Measurements from ENCODE around the gene NMT2. TPM values are rescaled to one million over a fixed set of nuclear protein-coding genes. Genes with fewer than 3 reads are reported as not detected.

NMT2 gene
- polyA plus RNA-seq, 1 donor from 2014 or later, result 24.6 TPM

GRCh38 chr10:15176269-15176668, 7.8 kb upstream of the NMT2 start:
- Histone ChIP-seq H3K9me3 (ENCODE audit: low read length) (no peaks in the 10 kb centered on the region), H3K4me2 (ENCODE audit: low read length) (no peak overlapping the region), H3K27me3 (ENCODE audit: insufficient read depth, low read depth, low read length) (no peaks in the 10 kb centered on the region), H4K20me1 (ENCODE audit: insufficient read depth) (no peaks in the 10 kb centered on the region), H3F3A (ENCODE audit: insufficient read depth, low read length, poor library complexity, severe bottlenecking) (no peaks in the 10 kb centered on the region), H3K36me3 (ENCODE audit: insufficient read depth, low read length) (no peaks in the 10 kb centered on the region), H3K9me2 (ENCODE audit: insufficient read depth, low read length) (no peaks in the 10 kb centered on the region), H3K4me3 (ENCODE audit: low read length) (no peak overlapping the region), H2AFZ (ENCODE audit: low read depth, low read length) (no peak overlapping the region), H3K9ac (ENCODE audit: low read length) (no peak overlapping the region), H3K79me2 (replicated peaks; ENCODE audit: insufficient read depth, low read length) (no peaks in the 10 kb centered on the region), H3K27ac (ENCODE audit: low read length) (no peak overlapping the region)
- TF ChIP-seq MXI1 (conservative IDR thresholded peaks at IDR 0.05; ENCODE audit: poor library complexity, severe bottlenecking) (no peak), EP300 (conservative IDR thresholded peaks at IDR 0.05; ENCODE audit: poor library complexity, severe bottlenecking) (no peak), RAD21 (conservative IDR thresholded peaks at IDR 0.05) (no peak), POLR2AphosphoS5 (IDR thresholded peaks at IDR 0.05) (no peak), EZH2 (IDR thresholded peaks at IDR 0.05; ENCODE audit: borderline replicate concordance, insufficient read depth, low read length, poor library complexity, severe bottlenecking) (no peak), CTCF (IDR thresholded peaks at IDR 0.05; ENCODE audit: poor library complexity, severe bottlenecking) (no peak), REST (IDR thresholded peaks at IDR 0.05; ENCODE audit: borderline replicate concordance) (no peak), TAF1 (IDR thresholded peaks at IDR 0.05; ENCODE audit: low read depth) (no peak), SMC3 (conservative IDR thresholded peaks at IDR 0.05; ENCODE audit: poor library complexity) (no peak)

- Histone ChIP-seq H3K4me2 (ENCODE audit: low read length) (no peak overlapping the region), H3F3A (ENCODE audit: insufficient read depth, low read length, poor library complexity, severe bottlenecking) (no peaks in the 10 kb centered on the region), H2AFZ (ENCODE audit: low read depth, low read length) (no peak overlapping the region), H3K9ac (ENCODE audit: low read length) (no peak overlapping the region), H3K9me2 (ENCODE audit: insufficient read depth, low read length) (no peaks in the 10 kb centered on the region), H3K79me2 (replicated peaks; ENCODE audit: insufficient read depth, low read length) (no peaks in the 10 kb centered on the region), H3K27me3 (ENCODE audit: insufficient read depth, low read depth, low read length) (no peaks in the 10 kb centered on the region), H3K9me3 (ENCODE audit: low read length) (no peaks in the 10 kb centered on the region), H3K27ac (ENCODE audit: low read length) (no peak overlapping the region), H3K4me3 (ENCODE audit: low read length) (no peak overlapping the region), H4K20me1 (ENCODE audit: insufficient read depth) (no peaks in the 10 kb centered on the region), H3K36me3 (ENCODE audit: insufficient read depth, low read length) (no peaks in the 10 kb centered on the region)
- TF ChIP-seq POLR2AphosphoS5 (IDR thresholded peaks at IDR 0.05) (no peak), MXI1 (conservative IDR thresholded peaks at IDR 0.05; ENCODE audit: poor library complexity, severe bottlenecking) (no peak), EP300 (conservative IDR thresholded peaks at IDR 0.05; ENCODE audit: poor library complexity, severe bottlenecking) (no peak), SMC3 (conservative IDR thresholded peaks at IDR 0.05; ENCODE audit: poor library complexity) (no peak), REST (IDR thresholded peaks at IDR 0.05; ENCODE audit: borderline replicate concordance) (no peak), RAD21 (conservative IDR thresholded peaks at IDR 0.05) (no peak), TAF1 (IDR thresholded peaks at IDR 0.05; ENCODE audit: low read depth) (no peak), CTCF (IDR thresholded peaks at IDR 0.05; ENCODE audit: poor library complexity, severe bottlenecking) (no peak), EZH2 (IDR thresholded peaks at IDR 0.05; ENCODE audit: borderline replicate concordance, insufficient read depth, low read length, poor library complexity, severe bottlenecking) (no peak)
Observed at GRCh38 chr10:15175587-15175986, 7.1 kb upstream of the NMT2 start.
